ENCODE data around the gene ZNF700. TPM values are rescaled to one million over a fixed set of nuclear protein-coding genes. Genes with fewer than 3 reads are reported as not detected.
"Not testable (repeated sequence)": the region's sequence is repeated elsewhere in the genome, so short reads cannot be mapped to it uniquely, and the experiment has no call there.

Gene ZNF700
- total RNA-seq, result 1 to 10 TPM; 4.7 to 5.6 TPM
- long read RNA-seq, partial matches to known transcripts, result 0 of 2 reads
- long read RNA-seq, other reads (novel, unspliced or antisense), result 0 of 2 reads

DNA sequence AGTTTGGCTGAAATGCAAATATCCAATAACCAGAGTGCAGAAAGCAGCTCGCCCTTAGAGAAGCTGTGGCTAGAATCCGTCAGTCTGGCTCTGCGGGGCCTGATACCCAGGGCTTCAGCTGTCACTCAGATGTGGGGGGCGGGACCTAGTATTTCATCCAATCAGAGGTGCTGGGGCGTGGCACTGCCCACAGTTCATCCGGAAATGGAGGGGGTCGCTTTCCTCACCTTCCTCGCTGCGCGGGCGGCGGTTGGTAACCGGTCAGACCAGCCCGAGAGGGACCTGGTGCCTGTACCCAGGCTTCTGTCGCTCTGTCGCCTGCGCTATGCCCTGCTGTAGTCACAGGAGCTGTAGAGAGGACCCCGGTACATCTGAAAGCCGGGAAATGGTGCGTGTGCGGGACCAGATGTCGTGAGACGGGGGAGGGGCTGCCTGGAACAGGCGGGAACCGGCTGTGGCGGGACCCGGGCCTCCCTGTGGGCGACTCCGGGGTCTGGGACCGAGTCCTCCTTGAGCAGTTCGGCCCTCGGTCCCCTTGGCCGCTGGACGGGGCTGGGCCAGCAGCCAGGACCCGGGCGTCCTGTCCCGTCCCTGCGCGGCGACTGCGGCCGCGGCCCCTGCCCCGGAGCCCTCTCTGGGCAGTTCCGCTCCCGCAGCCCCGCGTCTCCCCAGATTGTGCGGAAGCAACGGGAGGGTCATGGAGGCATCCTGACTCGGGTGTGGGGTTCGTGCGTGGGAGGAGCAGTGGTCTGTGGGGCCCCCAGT is at the start of gene ZNF700:
Gene ZNF700, plus strand, starts transcription at position 222 of the 765 bp plus-strand sequence. Its CDS starts 104 bp downstream, at position 326.
- intact Hi-C loops (cut with DNase I), result no loop called here
- DNase-seq (peak; percentile 96), ATAC-seq (peak; percentile 98 to 99)

DNA sequence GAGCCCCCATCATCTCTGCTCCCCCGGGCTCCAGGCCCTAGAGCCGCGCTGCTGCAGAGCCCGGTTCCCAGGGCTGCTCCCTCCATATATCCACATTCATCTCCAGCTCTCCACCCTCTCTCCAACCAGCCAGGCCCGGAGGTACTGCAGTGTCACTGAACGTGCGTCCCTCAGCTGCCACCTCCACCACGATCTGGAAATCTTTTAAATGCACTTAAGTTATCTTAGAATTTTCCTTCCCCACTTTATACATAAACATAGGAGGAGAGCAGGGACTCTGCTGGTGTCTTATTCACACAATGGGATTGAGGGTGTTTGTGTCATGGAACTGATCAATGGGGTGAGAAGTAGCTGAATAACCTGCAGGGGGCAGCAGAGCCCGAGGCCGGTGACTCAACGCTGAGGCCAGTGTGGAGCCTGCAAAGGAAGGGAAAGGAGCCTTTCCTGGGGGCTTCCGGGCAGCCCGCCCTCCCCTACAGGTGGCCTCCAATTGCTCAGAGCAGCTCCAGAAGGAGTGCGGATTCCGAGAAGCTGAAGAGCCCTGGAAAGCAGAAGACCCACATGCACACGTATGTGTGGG is 45.1 kb upstream of the ZNF700 start:
- intact Hi-C loops (cut with DNase I), result loop anchor here in 1 of 2 donors (5.0 to 10.0 kb wide), 2 partner anchors 105 to 263 kb away; partner anchors contain the start of gene ZNF20
- ATAC-seq (peak; percentile 23 to 62), DNase-seq (peak; percentile 30)

DNA sequence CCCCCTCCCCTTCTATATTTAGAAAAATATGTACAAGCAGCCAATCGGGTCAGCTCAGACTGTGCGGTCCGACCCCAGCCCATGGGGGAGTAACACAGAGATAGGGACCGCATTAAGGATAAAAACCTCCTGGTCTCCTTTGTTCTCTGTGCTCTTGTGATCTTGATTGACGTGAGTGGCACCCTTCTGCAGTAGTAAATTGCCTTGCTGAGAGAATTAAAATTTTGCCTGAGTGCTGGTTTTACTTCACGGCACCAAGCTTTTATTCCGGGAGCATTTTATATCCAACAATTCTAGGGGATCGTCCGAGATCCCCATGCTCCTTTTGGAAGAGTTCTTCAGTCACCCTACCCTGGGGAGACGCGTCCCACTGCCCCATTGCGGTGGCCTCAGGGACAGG is 44.3 kb upstream of the ZNF700 start:
- intact Hi-C loops (cut with DNase I), result loop anchor here in 1 of 2 donors (5.0 to 10.0 kb wide), 2 partner anchors 104 to 262 kb away; partner anchors contain the start of gene ZNF20
- DNase-seq, result no peak
- no peak for ATAC-seq

- DNase-seq, result peak; percentile 45
- ATAC-seq, result peak; percentile 79 to 85
- intact Hi-C loops (cut with DNase I), result loop anchor here (1.0 to 10.0 kb wide), 3 partner anchors 104 to 261 kb away; partner anchors contain the start of gene ZNF20 (in 1 of the 2)
Observed at GRCh38 chr19:11881151-11881800, 43.6 kb upstream of the ZNF700 start.

DNA sequence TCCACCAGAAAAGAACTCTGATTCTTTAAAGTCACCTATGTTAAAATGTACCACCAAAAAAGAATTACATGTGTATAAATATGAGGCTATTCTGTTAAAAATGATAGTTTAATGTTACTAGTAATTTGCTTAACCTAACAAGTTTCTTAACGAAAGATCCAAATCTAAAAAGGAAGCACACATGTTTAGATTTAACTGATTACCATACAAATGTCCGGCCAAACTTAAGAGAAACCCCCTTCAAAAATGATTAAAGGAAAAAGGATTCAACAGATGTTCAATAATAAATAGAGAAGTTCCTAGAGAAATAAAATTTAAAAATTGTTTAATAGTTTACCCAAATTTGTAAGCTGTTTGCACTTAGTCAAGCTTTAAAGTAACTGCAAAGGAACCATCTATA is 42.3 kb upstream of the ZNF700 start:
- DNase-seq (no peak), ATAC-seq (no peak)
- intact Hi-C loops (cut with DNase I), result loop anchor here (2.0 to 10.0 kb wide), 3 partner anchors 102 to 260 kb away; partner anchors contain the start of gene ZNF20 (in 1 of the 2)

GRCh38 chr19:11887234-11887610 is 37.7 kb upstream of the ZNF700 start:
- no peak for DNase-seq
- peak; percentile 9 to 38 for ATAC-seq
- intact Hi-C loops (cut with DNase I), result loop anchor here in 1 of 2 donors (10.0 kb wide), 1 partner anchor 98 kb away; no protein-coding TSS in a partner anchor

- ATAC-seq, result peak; percentile 97 to 100
- peak; percentile 93 for DNase-seq
- intact Hi-C loops (cut with DNase I), result loop anchor here in 1 of 2 donors (10.0 kb wide), 1 partner anchor 97 kb away; no protein-coding TSS in a partner anchor
Observed at GRCh38 chr19:11887611-11888531, 37.0 kb upstream of the ZNF700 start, which contains the start of gene ZNF69. Gene ZNF69 (plus strand): TSS chr19:11887782. CDS start chr19:11887924, 142 bp downstream.

- not testable (repeated sequence) for DNase-seq, ATAC-seq
- intact Hi-C loops (cut with DNase I), result loop anchor here in 1 of 2 donors (10.0 kb wide), 1 partner anchor 95 kb away; no protein-coding TSS in a partner anchor
Observed at GRCh38 chr19:11889901-11890300, 35.0 kb upstream of the ZNF700 start.

DNA sequence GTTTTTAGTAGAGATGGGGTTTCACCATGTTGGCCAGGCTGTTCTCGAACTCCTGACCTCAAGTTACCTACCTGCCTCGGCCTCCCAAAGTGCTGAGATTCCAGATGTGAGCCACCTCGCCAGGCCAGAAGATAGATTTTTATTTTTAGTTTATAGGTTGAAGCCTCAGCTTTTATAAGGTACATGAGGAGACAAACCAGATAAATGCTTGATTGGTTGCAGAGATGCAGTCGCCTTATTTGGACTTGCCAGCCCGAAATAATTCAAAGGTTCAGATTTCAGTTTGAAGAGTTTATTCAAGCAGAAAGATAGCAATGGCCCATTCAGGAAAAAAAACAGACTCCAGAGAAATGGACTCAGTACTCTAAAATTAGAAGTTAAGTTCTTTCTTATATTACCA is 34.3 kb upstream of the ZNF700 start:
- DNase-seq (no peak), ATAC-seq (no peak)
- intact Hi-C loops (cut with DNase I), result no loop called here

- intact Hi-C loops (cut with DNase I), result no loop called here
- DNase-seq (no peak), ATAC-seq (no peak)
Observed at GRCh38 chr19:11894851-11895250, 30.1 kb upstream of the ZNF700 start.

- intact Hi-C loops (cut with DNase I), result no loop called here
- ATAC-seq, result no peak
- no peak for DNase-seq
Observed at GRCh38 chr19:11902228-11902627, 22.7 kb upstream of the ZNF700 start.

- DNase-seq, result no peak
- intact Hi-C loops (cut with DNase I), result no loop called here
- no peak for ATAC-seq
Observed at GRCh38 chr19:11905928-11906327, 19.0 kb upstream of the ZNF700 start.

GRCh38 chr19:11911937-11912336 is 13.0 kb upstream of the ZNF700 start:
- ATAC-seq; DNase-seq; intact Hi-C loops (cut with DNase I): not testable (repeated sequence)

- DNase-seq; intact Hi-C loops (cut with DNase I): not testable (repeated sequence)
- peak in 1 of 2 donors; percentile 30 for ATAC-seq
Observed at GRCh38 chr19:11914417-11915051, 10.4 kb upstream of the ZNF700 start.

DNA sequence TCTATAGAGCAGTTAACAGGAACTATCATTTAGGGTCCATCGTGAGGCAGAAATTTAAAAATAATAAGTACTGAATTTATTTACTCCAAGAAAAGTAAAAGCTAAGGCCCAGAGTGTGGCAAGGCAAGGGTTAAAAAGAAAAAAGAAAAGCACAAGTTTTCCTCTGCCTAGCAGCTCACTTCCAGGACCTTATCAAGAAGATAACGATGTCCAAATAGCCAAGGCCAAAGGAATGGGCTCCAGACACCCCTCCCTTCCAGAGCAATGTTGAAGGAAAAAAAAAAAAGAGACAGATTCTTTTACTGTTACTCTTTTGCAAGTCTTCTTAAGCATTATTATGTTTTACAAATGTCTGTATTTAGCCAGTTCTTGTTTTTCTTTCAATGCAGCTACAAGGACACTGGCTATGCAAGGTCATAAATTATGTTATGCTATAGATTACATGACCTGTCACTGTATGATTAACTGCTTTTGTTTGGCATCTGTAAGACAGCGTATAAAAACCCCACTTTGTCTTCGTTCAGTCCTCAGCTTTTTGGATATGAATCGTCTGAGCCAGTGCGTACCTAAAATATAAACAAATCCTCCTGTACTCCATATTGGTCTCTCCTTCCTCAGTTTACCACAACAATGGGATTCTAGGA is 2.9 kb upstream of the ZNF700 start:
- ATAC-seq (no peak), DNase-seq (no peak)
- intact Hi-C loops (cut with DNase I), result loop anchor here in 1 of 2 donors (2.0 kb wide), 1 partner anchor 67 kb away; no protein-coding TSS in a partner anchor

GRCh38 chr19:11925651-11926187 is 812 bp downstream of the ZNF700 start:
- DNase-seq; intact Hi-C loops (cut with DNase I): not testable (repeated sequence)

DNA sequence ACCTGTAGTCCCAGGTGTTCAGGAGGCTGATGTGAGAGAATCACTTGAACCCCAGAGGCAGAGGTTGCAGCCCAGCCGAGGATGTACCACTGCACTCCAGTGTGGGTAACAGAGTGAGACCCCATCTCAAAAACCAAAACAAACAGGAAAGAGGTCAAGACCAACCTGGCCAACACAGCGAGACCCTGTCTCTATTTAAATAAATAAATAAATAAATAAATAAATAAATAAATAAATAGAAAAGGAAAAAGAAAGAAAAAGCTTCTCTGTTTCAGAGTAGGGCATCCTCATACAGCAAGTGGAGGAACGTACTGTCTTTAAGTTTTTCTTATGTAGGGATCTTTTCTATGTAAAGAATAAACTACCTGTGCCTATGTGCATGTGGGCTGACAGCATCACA is 2.3 kb downstream of the ZNF700 start:
- ATAC-seq, result no peak
- intact Hi-C loops (cut with DNase I), result no loop called here
- no peak for DNase-seq

More at GRCh38 chr19:11925651-11926187, 812 bp downstream of the ZNF700 start:
- ATAC-seq, result not testable (repeated sequence)

Measured in left cardiac atrium (tissue), 4 donors.